GM19025 (cell line): ENCODE results near the gene NR2F6.
"Not testable (repeated sequence)": the region's sequence is repeated elsewhere in the genome, so short reads cannot be mapped to it uniquely, and the experiment has no call there.

Source experiments
- ATAC-seq: cut with Tn5 transposase; IDR thresholded peaks from one replicate; pipeline ENCODE4 v1.9.1; 2021; ENCODE audit warnings: mild to moderate bottlenecking, low read depth, moderate library complexity; ENCODE audit not compliant: unreplicated experiment

NR2F6 gene

GRCh38 chr19:17214508-17215126 lies 31.1 kb downstream of the NR2F6 start:
- no peak for ATAC-seq

GRCh38 chr19:17213334-17213733 lies 32.4 kb downstream of the NR2F6 start:
- ATAC-seq, result no peak

- ATAC-seq, result no peak
These were observed 33.9 kb downstream of the NR2F6 start for GRCh38 chr19:17211547-17212446.

GRCh38 chr19:17210296-17210695 lies 35.4 kb downstream of the NR2F6 start:
- no peak for ATAC-seq

GRCh38 chr19:17209126-17210036 lies 36.3 kb downstream of the NR2F6 start:
- no peak for ATAC-seq

- no peak for ATAC-seq
These were observed 38.8 kb downstream of the NR2F6 start for GRCh38 chr19:17206736-17207581.

- no peak for ATAC-seq
These were observed 40.2 kb downstream of the NR2F6 start for GRCh38 chr19:17205237-17206140.

GRCh38 chr19:17202713-17203112 lies 43.0 kb downstream of the NR2F6 start:
- ATAC-seq, result no peak

GRCh38 chr19:17202249-17202648 lies 43.5 kb downstream of the NR2F6 start:
- no peak for ATAC-seq

GRCh38 chr19:17200408-17201079 lies 45.2 kb downstream of the NR2F6 start:
- ATAC-seq, result no peak

- ATAC-seq, result no peak
These were observed 48.1 kb downstream of the NR2F6 start for GRCh38 chr19:17197666-17198065.

GRCh38 chr19:17196610-17197009 lies 49.1 kb downstream of the NR2F6 start:
- no peak for ATAC-seq

GRCh38 chr19:17195106-17195505 lies 50.6 kb downstream of the NR2F6 start:
- no peak for ATAC-seq

GRCh38 chr19:17194608-17195007 lies 51.1 kb downstream of the NR2F6 start:
- ATAC-seq, result no peak

- no peak for ATAC-seq
These were observed 53.0 kb downstream of the NR2F6 start for GRCh38 chr19:17192751-17193150.

GRCh38 chr19:17191736-17192135 lies 54.0 kb downstream of the NR2F6 start:
- not testable (repeated sequence) for ATAC-seq

- ATAC-seq, result no peak
These were observed 60.1 kb downstream of the NR2F6 start for GRCh38 chr19:17185590-17185989.

- no peak for ATAC-seq
These were observed 61.3 kb downstream of the NR2F6 start for GRCh38 chr19:17184371-17184841.
